Neural cell (in vitro differentiated cells): Measurements from ENCODE around the gene A4GALT. TPM values are rescaled to one million over a fixed set of nuclear protein-coding genes. Genes with fewer than 3 reads are reported as not detected.

ENCODE experiments used
- H2AFZ ChIP-seq: fragments of 200-600, 300-800 bp; sonication (generic), shearing (Covaris generic); 2 replicates; pipeline ENCODE4 v1.6.0; 2014; ENCODE audit warnings: low read depth, mild to moderate bottlenecking, antibody characterized with exemption, low read length, moderate library complexity
- H3F3A ChIP-seq: fragments of 200-600 bp; shearing (Covaris generic); 2 replicates; pipeline ENCODE4 v1.6.1; 2016; ENCODE audit warnings: mild to moderate bottlenecking, moderate library complexity, mixed read lengths, antibody characterized with exemption, low read length; ENCODE audit not compliant: insufficient read depth, poor library complexity, severe bottlenecking
- H3K27ac ChIP-seq: fragments of 200-600, 300-800 bp; sonication (generic), shearing (Covaris generic); 2 replicates; pipeline ENCODE4 v1.5.1; 2014; ENCODE audit warnings: mild to moderate bottlenecking, low read length, moderate library complexity
- H3K27me3 ChIP-seq: fragments of 300-800, 200-600 bp; sonication (generic), shearing (Covaris generic); 2 replicates; pipeline ENCODE4 v1.6.0; 2014; ENCODE audit warnings: mild to moderate bottlenecking, low read depth, low read length, moderate library complexity; ENCODE audit not compliant: insufficient read depth
- H3K36me3 ChIP-seq: fragments of 300-800, 200-600 bp; sonication (generic), shearing (Covaris generic); 2 replicates; pipeline ENCODE4 v1.5.1; 2014; ENCODE audit warnings: mild to moderate bottlenecking, antibody characterized with exemption, low read length, moderate library complexity; ENCODE audit not compliant: insufficient read depth
- H3K4me2 ChIP-seq: fragments of 300-800, 200-600 bp; sonication (generic), shearing (Covaris generic); 2 replicates; pipeline ENCODE4 v1.6.0; 2014; ENCODE audit warnings: mild to moderate bottlenecking, low read length
- H3K4me3 ChIP-seq: fragments of 300-800, 200-600 bp; sonication (generic), shearing (Covaris generic); 2 replicates; pipeline ENCODE4 v1.5.1; 2014; ENCODE audit warnings: mild to moderate bottlenecking, low read length, moderate library complexity
- H3K79me2 ChIP-seq: fragments of 200-600 bp; shearing (Covaris generic); replicated peaks from 2 replicates; pipeline ENCODE4 v1.6.0; 2014; ENCODE audit warnings: mild to moderate bottlenecking, low read length, moderate library complexity; ENCODE audit not compliant: insufficient read depth
- H3K9ac ChIP-seq: fragments of 300-800, 200-600 bp; sonication (generic), shearing (Covaris generic); 2 replicates; pipeline ENCODE4 v1.6.1; 2016; ENCODE audit warnings: mild to moderate bottlenecking, low read length, mixed read lengths
- H3K9me2 ChIP-seq: fragments of 200-600 bp; shearing (Covaris generic); 2 replicates; pipeline ENCODE4 v1.6.1; 2016; ENCODE audit warnings: mild to moderate bottlenecking, low read length, mixed read lengths; ENCODE audit not compliant: insufficient read depth
- H3K9me3 ChIP-seq: fragments of 200-600, 300-800 bp; sonication (generic), shearing (Covaris generic); 2 replicates; pipeline ENCODE4 v1.6.1; 2016; ENCODE audit warnings: mild to moderate bottlenecking, mixed run types, low read length, moderate library complexity, mixed read lengths
- H4K20me1 ChIP-seq: fragments of 200-600 bp; shearing (Covaris generic); 2 replicates; pipeline ENCODE4 v1.6.1; 2016; ENCODE audit warnings: mild to moderate bottlenecking, mixed run types; ENCODE audit not compliant: insufficient read depth
- CTCF ChIP-seq: fragments of 450-650 bp; IDR thresholded peaks from 2 replicates; pipeline ENCODE4 v1.5.1; 2014; ENCODE audit warnings: antibody characterized with exemption, mild to moderate bottlenecking, moderate library complexity; ENCODE audit not compliant: poor library complexity, severe bottlenecking
- EP300 ChIP-seq: fragments of 450-650 bp; conservative IDR thresholded peaks from 2 replicates; pipeline ENCODE4 v1.6.1; 2014; ENCODE audit warnings: antibody characterized with exemption, mild to moderate bottlenecking, moderate library complexity; ENCODE audit not compliant: poor library complexity, severe bottlenecking
- EZH2 ChIP-seq: fragments of 200-600, 300-800 bp; shearing (Covaris generic), sonication (generic); IDR thresholded peaks from 2 replicates; pipeline ENCODE4 v1.6.1; 2014; ENCODE audit warnings: antibody characterized with exemption, low read length, borderline replicate concordance, mild to moderate bottlenecking; ENCODE audit not compliant: insufficient read depth, poor library complexity, severe bottlenecking
- MXI1 ChIP-seq: fragments of 450-650 bp; conservative IDR thresholded peaks from 2 replicates; pipeline ENCODE4 v1.6.1; 2014; ENCODE audit warnings: antibody characterized with exemption, mild to moderate bottlenecking; ENCODE audit not compliant: poor library complexity, severe bottlenecking
- POLR2AphosphoS5 ChIP-seq: IDR thresholded peaks from 2 replicates; pipeline ENCODE4 v1.6.1; 2012
- RAD21 ChIP-seq: fragments of 450-650 bp; conservative IDR thresholded peaks from 2 replicates; pipeline ENCODE4 v1.6.1; 2014; ENCODE audit warnings: antibody characterized with exemption, mild to moderate bottlenecking, moderate library complexity
- REST ChIP-seq: IDR thresholded peaks from 2 replicates; pipeline ENCODE4 v1.6.1; 2012; ENCODE audit warnings: borderline replicate concordance
- SMC3 ChIP-seq: fragments of 450-650 bp; conservative IDR thresholded peaks from 2 replicates; pipeline ENCODE4 v1.6.1; 2014; ENCODE audit warnings: antibody characterized with exemption, mild to moderate bottlenecking, moderate library complexity; ENCODE audit not compliant: poor library complexity
- TAF1 ChIP-seq: IDR thresholded peaks from 2 replicates; pipeline ENCODE4 v1.6.1; 2012; ENCODE audit warnings: low read depth
- polyA plus RNA-seq: library from polyadenylated mRNA; depleted of rRNA; stranded (reverse); fragments of >200 nt; gene quantifications from 2 replicates; pipeline ENCODE4 v1.2.3, GENCODE V29; 2014

A4GALT gene
- polyA plus RNA-seq, 1 donor from 2014 or later: not detected

GRCh38 chr22:42769574-42770447 lies 49.1 kb upstream of the A4GALT start:
- Histone ChIP-seq H3K9me3 (no peaks in the 10 kb centered on the region), H3K36me3 (no peaks in the 10 kb centered on the region), H3K9me2 (no peaks in the 10 kb centered on the region), H3K79me2 (no peaks in the 10 kb centered on the region), H3F3A (no peaks in the 10 kb centered on the region), H3K27me3 (no peaks in the 10 kb centered on the region), H4K20me1 (no peaks in the 10 kb centered on the region), H3K27ac (no peak overlapping the region), H2AFZ (no peak overlapping the region), H3K9ac (no peak overlapping the region), H3K4me3 (no peak overlapping the region), H3K4me2 (no peak overlapping the region)
- no peak for TF ChIP-seq EP300
- no peak for TF ChIP-seq REST
- TF ChIP-seq SMC3: no peak
- no peak for TF ChIP-seq RAD21
- TF ChIP-seq CTCF: no peak
- no peak for TF ChIP-seq MXI1
- no peak for TF ChIP-seq EZH2
- TF ChIP-seq POLR2AphosphoS5: no peak
- TF ChIP-seq TAF1: no peak

GRCh38 chr22:42769238-42769573 lies 48.5 kb upstream of the A4GALT start:
- no peak overlapping the region for H3K9ac ChIP-seq
- no peaks in the 10 kb centered on the region for H4K20me1 ChIP-seq

More at GRCh38 chr22:42769238-42769573, 48.5 kb upstream of the A4GALT start:
- Histone ChIP-seq H3K27me3 (no peaks in the 10 kb centered on the region), H2AFZ (no peak overlapping the region), H3K27ac (no peak overlapping the region), H3K79me2 (no peaks in the 10 kb centered on the region), H3K4me2 (no peak overlapping the region), H3K9me3 (no peaks in the 10 kb centered on the region), H3K36me3 (no peaks in the 10 kb centered on the region), H3K4me3 (no peak overlapping the region), H3F3A (no peaks in the 10 kb centered on the region), H3K9me2 (no peaks in the 10 kb centered on the region)
- TF ChIP-seq EZH2: no peak
- TF ChIP-seq CTCF: no peak
- TF ChIP-seq MXI1: no peak
- TF ChIP-seq EP300: no peak
- no peak for TF ChIP-seq SMC3
- no peak for TF ChIP-seq TAF1
- no peak for TF ChIP-seq RAD21
- TF ChIP-seq POLR2AphosphoS5: no peak
- no peak for TF ChIP-seq REST
